Left cardiac atrium (tissue), 4 donors: ENCODE data around the gene CILP. TPM values are rescaled to one million over a fixed set of nuclear protein-coding genes. Genes with fewer than 3 reads are reported as not detected.
"Not testable (repeated sequence)": the region's sequence is repeated elsewhere in the genome, so short reads cannot be mapped to it uniquely, and the experiment has no call there.

Experiments used
- ATAC-seq, 2 donors: fragments of 200-7000 bp; cut with Tn5 transposase; one replicate each; pipeline ENCODE4 v1.9.1; 2020; ENCODE audit warnings: mild to moderate bottlenecking in 2 of 2, moderate library complexity in 2 of 2
- DNase-seq: peaks from one replicate; pipeline ENCODE4 v3.0.0-alpha.2; 2020
- intact Hi-C, 2 donors: fragments of 100-400 bp; cut with DNase I; formaldehyde crosslinking; loops; one replicate each; pipeline versions ENCODE4 v1.14.1 to v1.15.1; 2022 to 2023
- total RNA-seq, 2 donors: library from RNA; stranded (reverse); fragmentation: NEBNext Ultra II Directional; extraction: Animal tissue kit (Norgen Biotek cat#: 25700); gene quantifications; one replicate each; pipeline ENCODE4 v1.2.1, GENCODE V29; 2021
- donor health status: DM: no; HTN: yes; CAD: no.
- donor health status: DM: no; HTN: yes; CAD: no; lungs with severe emphysema.
- donor health status: DM: yes; HTN: yes; CAD: no.
- donor health status: Dilated cardiomyopathy.

Gene CILP
- total RNA-seq, 2 donors from 2014 or later: 8.2 to 31.1 TPM

DNA sequence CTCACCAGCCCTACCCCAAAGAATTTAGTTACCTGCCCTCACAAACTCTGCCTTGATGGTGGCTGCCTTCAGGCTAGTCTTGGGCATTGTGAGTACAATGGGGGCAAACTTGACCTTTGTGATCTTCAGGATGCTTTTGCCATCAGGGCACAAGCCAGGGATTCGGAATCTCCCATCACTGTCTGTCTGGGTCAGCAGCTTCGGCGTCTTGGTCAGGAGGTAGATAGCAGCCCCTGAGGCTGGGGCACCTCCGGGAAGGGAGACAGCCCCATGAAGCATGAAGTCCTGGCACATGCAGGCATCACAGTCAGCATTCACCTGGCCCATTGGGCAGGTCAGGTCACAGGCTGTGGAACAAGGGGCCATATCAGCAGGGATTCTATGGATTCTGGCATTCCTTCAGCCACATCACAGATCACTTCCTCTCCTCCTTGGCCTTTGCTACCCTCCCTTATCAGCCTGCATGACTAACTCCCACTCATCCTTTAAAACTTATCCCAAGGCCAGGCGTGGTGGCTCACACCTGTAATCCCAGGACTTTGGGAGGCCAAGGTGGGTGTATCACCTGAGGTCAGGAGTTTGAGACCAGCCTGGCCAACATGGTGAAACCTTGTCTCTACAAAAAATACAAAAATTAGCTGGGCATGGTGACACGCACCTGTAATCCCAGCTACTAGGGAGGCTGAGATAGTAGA lies 6.9 kb downstream of the CILP start:
- no peak for ATAC-seq
- intact Hi-C loops: no loop called here
- no peak for DNase-seq

DNA sequence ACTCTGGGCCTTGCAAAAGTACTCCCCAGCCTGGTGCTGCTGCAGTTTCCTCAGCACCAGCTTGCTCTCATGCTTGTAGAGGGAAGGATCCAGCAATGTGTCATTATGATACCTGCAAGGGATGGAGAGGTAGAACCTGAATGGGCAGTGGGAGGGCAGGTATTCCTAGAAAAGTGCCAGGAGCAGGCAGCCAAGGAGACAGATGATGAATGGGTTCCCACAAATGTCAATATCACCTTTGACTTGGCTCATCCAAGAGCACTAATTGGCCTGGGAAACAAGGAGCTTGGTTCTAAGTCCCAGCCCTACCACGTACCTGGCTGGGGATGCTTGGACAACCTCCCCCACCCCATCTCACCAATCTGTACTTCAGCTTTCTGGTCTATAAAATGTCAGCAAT lies 9.4 kb downstream of the CILP start:
- intact Hi-C loops: no loop called here
- no peak for DNase-seq
- no peak for ATAC-seq

DNA sequence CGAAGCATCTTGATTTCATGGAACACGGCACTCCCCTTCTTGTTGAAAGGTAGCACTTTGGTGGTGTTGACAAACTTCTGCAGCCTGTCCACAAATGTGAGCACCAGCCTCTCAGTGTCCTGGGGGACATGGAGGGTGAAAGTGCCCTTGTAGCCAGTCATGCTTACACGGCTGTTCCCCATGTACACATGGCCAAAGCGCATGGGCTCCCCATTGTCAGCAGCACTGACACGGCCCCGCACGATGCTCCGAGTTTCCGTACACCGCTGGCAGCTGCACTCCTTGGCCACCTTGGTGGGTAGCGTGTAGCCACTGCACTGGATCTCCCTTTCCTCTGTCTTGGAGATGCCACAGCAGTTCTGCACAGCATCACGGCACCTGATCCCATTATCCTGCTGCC lies 12.7 kb downstream of the CILP start:
- no peak for ATAC-seq
- no peak for DNase-seq
- intact Hi-C loops: no loop called here

DNA sequence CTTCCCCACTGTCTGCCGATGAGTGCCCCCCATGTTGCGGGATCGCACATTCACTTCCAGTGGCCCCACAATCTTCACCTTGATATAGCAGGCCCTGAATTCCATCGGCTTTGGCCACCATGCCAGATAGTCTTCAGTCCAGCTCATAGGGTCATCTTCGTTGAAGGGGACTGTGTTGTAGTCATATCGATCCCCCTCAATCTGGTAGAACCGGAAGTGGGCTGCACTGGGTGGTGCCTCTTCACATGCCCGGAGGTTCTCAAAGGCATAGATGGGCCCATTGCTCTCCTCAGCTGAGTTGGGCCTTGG lies 14.0 kb downstream of the CILP start:
- no peak for ATAC-seq
- intact Hi-C loops: no loop called here

DNA sequence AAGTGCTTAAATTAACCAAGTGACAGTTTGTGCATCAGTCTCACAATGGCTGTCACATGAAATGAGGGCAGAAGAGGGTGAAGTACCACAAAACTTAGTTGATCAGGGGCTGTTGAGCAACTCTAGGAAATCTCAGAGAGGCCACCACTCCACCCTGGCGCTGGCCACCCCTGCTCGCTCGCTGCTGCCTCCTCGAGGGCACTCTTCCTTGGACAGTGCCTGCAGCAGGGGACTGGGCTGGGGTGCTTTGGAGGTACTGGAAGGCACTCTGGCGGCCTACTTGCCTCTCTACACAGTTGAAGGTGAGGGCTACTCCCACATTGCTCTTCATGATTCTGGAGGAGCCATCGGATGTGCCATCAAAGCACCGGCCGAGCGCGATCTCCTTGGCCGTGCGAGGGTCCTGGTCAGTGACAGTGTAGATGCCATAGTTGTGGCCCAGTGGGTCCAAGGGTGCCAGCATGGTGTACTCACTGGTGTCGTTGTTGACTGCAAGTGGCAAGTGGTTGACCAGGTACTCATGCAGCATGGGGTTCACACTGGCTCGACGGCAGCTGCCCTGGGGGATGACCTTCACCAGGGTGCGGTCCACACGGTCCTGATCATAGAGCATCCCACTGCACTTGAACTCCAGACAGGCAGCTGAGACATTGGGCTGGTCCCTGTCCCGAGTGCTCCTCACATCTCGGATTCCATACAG lies 14.5 kb downstream of the CILP start:
- intact Hi-C loops: no loop called here
- DNase-seq (no peak), ATAC-seq (no peak)

More for the DNA sequence above, 14.0 kb downstream of the CILP start:
- no peak for DNase-seq

DNA sequence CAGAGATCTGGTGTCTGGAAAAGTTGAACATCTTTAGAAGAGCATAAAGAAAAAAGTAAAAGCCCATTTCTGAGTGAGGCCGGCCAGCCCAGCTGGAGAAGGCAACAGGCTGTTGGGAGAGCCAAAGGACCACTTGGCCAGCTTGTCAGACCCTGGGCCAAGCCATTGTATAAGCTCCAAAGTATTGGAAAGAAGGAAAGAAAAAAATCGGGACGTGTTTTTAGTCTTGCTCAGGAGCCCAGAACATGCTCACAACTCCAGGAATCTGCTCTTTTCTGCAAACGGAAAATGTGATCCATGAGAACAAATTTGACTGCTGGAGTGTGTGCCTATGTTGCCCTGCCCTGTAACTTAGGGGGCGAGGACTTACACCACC lies 15.7 kb downstream of the CILP start:
- intact Hi-C loops: no loop called here
- DNase-seq: no peak
- peak; percentile 30 to 70 for ATAC-seq

DNA sequence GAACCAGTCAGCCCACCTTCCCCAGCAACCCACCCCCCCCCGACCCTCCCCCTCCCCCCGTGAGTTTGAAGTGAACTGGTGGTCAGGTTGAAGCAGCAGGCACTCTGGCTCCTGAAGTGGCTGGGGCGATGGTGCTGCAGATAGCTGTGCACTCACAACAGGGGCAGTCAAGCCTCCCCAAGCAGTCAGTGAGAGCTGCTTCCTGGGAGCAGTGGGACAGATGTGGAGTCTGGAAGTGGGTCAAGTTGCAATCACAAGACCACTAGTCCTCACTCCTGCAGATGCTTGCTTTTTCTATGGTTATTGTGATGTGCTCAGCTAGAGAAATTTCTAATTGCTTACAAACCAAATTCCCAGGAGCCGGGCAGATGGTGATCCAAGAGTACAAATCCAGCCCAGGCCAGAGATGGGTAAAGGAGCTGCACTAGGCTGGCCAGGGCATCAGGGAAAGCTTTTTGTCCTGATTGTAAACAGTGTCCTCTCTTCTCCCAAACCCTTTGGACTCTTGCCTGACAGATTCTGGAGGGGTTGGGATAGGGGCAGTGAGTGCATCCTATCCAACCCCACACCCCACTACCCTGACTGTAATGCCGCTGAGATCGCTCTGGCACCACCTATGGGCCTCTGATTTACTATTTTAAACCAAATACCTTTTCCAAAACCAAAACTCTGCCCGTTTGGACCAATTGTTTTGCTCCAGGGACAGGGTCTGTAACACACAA lies 16.3 kb downstream of the CILP start:
- ATAC-seq (peak; percentile 40 to 44), DNase-seq (no peak)
- intact Hi-C loops: no loop called here

DNA sequence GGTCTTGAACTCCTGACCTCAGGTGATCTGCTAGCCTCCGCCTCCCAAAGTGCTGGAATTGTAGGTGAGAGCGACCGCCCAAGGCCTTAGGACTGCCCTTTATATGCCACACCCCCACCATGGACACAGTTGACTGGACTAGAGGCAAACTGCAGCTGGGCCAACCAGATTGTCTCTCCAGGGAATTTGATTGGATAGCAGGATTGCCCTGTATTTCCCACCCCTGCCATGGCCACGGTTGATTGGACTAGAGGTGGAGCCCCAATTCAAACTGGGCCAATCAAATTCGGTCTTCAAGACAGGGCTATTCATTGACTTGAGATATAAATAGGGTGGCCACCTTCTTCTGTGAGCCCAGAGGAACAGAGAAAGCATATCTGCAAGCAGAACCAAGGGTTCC lies 19.3 kb downstream of the CILP start:
- ATAC-seq (no peak), DNase-seq (no peak)
- intact Hi-C loops: no loop called here

DNA sequence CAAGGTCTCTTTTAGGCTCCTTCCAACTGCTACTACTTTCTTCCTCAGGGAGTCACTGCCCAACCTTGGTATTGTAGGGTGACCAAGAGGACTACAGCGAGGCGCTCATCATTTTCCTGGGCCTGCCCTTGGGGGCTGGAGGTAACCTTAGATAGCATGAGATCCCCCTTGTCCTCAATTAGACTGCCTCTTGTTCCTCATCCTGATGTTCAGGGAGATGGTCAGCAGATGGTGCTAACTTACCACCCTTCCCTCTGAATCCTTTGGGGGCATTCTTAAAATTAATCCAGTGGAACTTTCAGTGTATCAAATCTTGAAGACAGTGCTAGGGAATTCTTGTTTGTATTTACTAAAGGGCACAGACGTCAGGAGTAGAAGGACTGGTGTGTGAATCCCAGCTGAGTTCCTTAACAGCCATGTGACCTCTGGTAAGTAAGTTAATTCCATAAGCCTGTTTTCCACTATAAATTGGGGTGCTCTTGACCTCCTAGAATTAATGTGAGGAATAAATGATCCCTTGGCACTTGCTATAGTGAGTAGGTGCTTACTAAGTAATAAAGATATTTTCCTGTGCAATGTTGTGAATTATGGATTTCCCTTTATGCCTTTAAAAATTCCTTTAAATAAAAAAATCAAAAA lies 22.1 kb downstream of the CILP start:
- DNase-seq (no peak), ATAC-seq (no peak)
- intact Hi-C loops: loop anchor here (1.0 to 5.0 kb wide), 3 partner anchors 82 to 108 kb away; partner anchors contain the start of gene RNU5A-1 (in 1 of the 2)

DNA sequence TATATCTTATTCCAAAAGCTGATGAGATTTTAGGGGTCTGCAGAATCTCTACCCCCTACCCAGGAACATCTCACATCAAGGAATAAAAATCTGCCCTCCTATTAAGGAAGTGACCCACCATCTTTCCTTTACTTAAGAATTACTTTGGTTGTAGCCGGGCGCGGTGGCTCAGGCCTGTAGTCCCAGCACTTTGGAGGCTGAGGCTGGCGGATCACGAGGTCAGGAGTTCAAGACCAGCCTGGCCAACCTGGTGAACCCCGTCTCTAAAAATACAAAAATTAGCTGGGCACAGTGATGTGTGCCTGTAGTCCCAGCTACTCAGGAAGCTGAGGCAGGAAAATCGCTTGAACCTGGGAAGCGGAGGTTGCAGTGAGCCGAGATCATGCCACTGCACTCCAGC lies 22.8 kb downstream of the CILP start:
- intact Hi-C loops: loop anchor here (2.0 to 5.0 kb wide), 2 partner anchors 84 to 108 kb away; partner anchors contain the start of gene RNU5A-1 (in 1 of the 2)
- not testable (repeated sequence) for ATAC-seq, DNase-seq

DNA sequence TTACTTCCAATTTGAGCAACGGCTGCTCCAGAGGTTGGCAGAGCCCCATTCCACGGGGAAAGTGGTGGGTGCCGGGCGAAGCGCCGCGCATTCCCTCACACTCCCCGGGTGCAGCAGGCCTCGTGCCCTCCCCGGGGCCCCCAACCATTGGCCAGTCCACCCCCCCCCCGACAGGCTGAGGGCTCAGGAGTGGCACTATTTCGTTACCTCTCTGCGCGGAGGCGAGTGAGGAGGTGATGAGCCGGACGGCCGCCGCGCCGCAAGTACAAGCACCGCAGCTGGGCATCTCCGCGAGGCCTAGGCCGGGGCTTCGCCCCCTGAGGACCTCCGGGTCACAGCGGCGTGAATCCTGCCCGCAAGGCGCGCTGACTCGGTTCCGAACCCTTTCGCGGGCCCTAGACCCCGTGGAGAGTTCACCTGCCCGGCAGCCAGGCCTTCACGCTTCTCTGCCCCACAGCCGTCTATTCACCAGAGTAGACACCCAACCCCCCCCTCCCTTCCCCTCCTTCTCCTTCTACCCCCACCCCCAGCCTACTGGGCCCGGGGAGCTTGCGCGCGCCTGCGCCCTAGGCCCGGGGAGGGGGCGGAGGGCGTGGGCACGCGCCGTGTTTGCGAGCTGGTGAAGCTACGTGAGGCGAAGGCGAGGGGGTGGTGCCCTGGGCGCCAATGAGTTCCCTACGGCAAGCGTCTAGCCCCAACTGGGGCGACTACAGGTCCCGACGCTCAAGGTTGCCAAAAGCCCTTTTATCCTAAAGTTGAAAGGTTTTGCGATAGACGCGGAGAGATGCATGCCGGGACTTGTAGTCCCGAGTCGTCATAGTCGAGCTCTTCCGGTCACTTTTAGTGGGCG lies 26.2 kb downstream of the CILP start, which contains the start of gene CLPX:
Gene CLPX (minus strand): TSS at position 475 of the 850 bp plus-strand sequence. CDS start 189 bp downstream, at position 286.
- DNase-seq (peak; percentile 95), ATAC-seq (peak; percentile 96 to 97)
- intact Hi-C loops: loop anchor here in 1 of 2 donors (5.0 kb wide), 1 partner anchor 87 kb away; no protein-coding TSS in a partner anchor

DNA sequence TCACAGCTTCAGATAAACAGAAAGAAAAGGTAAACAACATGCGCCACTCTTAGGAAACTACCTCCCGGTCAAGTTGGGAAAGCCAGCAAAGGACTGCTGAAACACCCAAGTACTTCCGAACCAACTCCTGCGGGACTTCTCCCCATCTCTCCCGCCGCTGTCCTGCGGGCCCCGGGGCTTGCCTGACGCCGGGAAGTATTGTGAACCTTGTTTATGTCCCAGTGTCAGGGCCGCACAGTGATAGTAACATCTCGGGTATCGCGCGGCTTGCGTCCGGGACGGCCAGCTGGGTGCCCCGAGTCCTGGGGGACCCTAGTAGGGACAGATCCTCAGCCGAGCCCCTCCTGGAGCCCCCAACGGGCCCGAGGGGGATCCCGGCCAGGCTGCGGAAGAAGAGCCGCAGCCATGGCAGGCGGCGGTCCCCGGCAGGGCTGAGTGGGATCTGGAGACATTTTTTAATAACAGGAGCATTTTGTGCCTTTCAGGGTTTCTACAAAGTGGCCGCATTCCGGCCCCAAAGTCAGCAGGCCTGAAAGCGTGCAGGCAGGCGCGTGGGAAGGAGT lies 26.9 kb downstream of the CILP start:
- DNase-seq: peak; percentile 66
- intact Hi-C loops: no loop called here
- ATAC-seq: peak; percentile 43 to 47

DNA sequence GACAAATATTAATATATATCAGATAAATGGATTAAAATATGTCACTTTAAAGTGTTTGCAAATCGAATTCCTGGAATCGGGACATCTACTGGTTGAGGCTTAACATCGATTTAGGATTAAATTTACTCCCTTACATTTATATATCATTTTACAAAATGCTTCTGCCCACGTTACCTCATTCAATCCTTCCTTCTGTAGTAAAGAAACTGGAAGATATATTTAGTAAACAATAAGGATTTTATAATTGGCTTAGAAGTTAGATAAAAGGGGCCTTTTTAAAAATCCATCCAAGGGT lies 27.5 kb downstream of the CILP start:
- intact Hi-C loops: no loop called here
- ATAC-seq (no peak), DNase-seq (no peak)

DNA sequence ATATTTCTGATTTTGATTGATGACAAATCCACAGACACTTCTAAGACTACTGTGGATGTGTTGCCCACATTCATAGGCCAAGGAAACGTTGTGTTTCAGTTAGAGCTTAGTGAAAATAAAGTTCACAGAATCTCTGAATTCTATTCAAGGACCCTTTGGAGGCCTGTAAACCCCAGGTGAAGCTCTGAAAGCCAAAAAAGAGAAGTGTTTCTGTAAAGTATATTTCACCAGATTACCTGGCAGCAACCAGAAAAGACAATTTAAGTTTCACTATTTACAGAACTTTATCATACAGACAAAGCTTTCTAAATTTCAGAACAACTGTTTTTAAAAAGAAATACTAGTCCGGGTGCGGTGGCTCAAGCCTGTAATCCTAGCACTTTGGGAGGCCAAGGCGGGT lies 28.7 kb downstream of the CILP start:
- ATAC-seq (no peak), DNase-seq (no peak)
- intact Hi-C loops: no loop called here

DNA sequence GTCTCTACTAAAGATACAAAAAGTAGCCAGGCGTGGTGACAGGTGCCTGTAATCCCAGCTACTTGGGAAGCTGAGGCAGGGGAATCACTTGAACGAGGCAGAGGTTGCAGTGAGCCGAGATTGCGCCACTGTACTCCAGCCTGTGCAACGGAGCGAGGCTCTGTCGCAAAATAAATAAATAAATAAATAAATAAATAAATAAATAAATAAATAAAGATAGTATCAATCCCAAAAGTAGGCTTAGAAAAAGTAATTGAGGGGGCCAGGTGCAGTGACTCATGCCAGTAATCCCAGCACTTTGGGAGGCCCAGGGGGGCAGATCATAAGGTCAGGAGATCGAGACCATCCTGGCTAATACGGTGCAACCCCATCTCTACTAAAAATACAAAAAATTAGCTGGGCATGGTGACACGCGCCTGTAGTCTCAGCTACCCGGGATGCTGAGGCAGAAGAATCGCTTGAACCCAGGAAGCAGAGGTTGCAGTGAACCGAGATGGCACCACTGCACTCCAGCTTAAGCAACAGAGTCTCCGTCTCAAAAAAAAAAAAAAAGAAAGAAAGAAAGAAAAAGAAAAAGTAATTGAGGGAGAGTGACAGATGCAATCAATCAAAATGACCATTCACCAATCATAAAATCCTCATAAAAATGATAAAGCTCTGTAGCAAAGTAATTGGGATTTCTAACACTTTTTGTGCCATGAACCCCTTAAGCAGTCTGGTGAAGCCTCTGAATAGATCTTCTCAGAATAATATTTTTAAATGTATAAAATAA lies 29.5 kb downstream of the CILP start:
- DNase-seq, ATAC-seq, intact Hi-C loops: not testable (repeated sequence)

DNA sequence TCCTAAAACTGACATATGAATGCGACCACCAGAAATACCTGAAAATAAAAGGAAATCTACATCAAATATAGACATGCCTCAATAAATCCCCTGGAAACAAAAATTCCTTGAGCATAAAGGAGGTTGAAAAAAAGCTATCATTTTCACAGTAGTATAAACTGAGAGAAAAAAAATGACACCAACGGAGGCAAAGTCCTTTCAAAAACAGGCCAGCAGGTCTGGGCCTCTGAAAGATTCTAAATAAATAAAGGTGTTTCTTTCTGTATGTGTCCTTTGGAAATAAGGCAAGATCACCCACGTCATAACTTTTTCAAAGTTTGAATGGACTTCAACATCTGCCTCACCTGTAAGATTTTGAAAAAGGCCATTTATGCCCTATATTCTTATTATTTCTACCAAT lies 31.1 kb downstream of the CILP start:
- no peak for DNase-seq
- intact Hi-C loops: no loop called here
- ATAC-seq: no peak

DNA sequence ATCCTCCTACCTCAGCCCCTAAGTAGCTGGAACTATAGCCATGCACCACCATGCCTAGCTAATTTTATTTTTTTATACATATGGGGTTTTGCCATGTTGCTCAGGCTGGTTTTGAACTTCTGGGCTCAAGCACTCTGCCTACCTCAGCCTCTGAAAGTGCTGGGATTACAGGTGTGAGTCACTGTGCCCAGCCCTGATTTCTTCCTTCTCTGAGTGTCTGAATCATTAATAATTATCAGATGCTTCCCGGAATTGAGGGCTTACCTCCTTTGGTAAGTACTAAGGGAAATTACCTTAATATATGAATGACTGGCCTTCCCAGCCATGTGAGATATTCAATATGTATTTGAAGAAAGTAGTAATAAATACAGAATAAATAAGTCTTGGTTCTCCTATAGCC lies 33.4 kb downstream of the CILP start:
- no peak for DNase-seq
- intact Hi-C loops: no loop called here
- peak in 1 of 2 donors; percentile 73 for ATAC-seq

DNA sequence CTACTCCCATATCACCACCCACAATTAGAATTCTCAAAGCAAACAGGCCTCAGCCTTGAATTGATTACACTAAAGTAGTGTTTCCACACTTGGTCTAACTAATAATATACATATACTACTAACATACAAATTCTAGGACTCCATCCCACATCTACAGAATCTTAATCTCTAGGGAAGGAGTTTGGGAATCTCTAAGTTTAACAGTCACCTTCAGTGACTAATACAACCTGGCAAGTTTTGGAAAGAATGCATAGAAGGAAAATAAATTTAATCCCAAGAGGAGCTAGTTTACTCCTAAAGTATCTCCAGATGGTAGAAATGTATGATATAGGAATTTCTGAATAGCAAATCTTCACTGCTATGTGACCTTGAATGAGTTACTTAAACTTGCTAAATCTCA lies 35.2 kb downstream of the CILP start:
- ATAC-seq: no peak

More for the DNA sequence above, 35.2 kb downstream of the CILP start:
- intact Hi-C loops: no loop called here
- no peak for DNase-seq
